Psoas muscle (tissue), 8 donors: ENCODE results near the gene PDIA5. TPM values are rescaled to one million over a fixed set of nuclear protein-coding genes. Genes with fewer than 3 reads are reported as not detected.
"Not testable (repeated sequence)": the region's sequence is repeated elsewhere in the genome, so short reads cannot be mapped to it uniquely, and the experiment has no call there.

ENCODE experiments used
- ATAC-seq, 4 donors: fragments of 200-7000 bp; cut with Tn5 transposase; one replicate each; pipeline ENCODE4 v1.9.1; 2020; ENCODE audit warnings: moderate library complexity in 3 of 4, mild to moderate bottlenecking in 2 of 4
- DNase-seq, 2 donors: peaks; one replicate each; pipeline ENCODE4 v3.0.0-alpha.2; 2020
- H3K27ac ChIP-seq: fragments of 200-600 bp; one replicate; pipeline ENCODE4 v1.8.0; 2022
- H3K27me3 ChIP-seq, 3 donors: fragments of 200-600 bp in 1 of 3; one replicate each; pipeline versions ENCODE4 v1.6.1 to v1.8.0; 2013 to 2022; ENCODE audit warnings: low read length in 2 of 3, mild to moderate bottlenecking in 2 of 3, moderate library complexity in 1 of 3; ENCODE audit not compliant: insufficient read depth in 3 of 3
- H3K36me3 ChIP-seq, 2 donors: fragments of 200-600 bp in 1 of 2; one replicate each; pipeline versions ENCODE4 v1.6.1 to v1.8.0; 2013 to 2022; ENCODE audit warnings: low read depth in 1 of 2, mild to moderate bottlenecking in 1 of 2, moderate library complexity in 1 of 2; ENCODE audit not compliant: insufficient read depth in 1 of 2
- H3K4me1 ChIP-seq: fragments of 200-600 bp; one replicate; pipeline ENCODE4 v1.8.0; 2022
- H3K4me3 ChIP-seq: fragments of 200-600 bp; one replicate; pipeline ENCODE4 v1.8.0; 2022; ENCODE audit warnings: mild to moderate bottlenecking
- H3K9me3 ChIP-seq: fragments of 200-600 bp; one replicate; pipeline ENCODE4 v1.8.0; 2022
- WGBS, 3 donors: extraction: QIAGEN DNeasy Blood & Tissue Kit; methylation state at CpG; one replicate each; pipeline versions ENCODE4 v1.1.6 to v1.1.7; 2013; 5-methylcytosine and 5-hydroxymethylcytosine counted together
- intact Hi-C, 2 donors: fragments of 100-400 bp; cut with DNase I; formaldehyde crosslinking; loops; one replicate each; pipeline versions ENCODE4 v1.11.0 to v1.14.2; 2022
- polyA plus RNA-seq, 3 donors: library from polyadenylated mRNA; stranded (reverse); fragments of 200-250 nt; gene quantifications; one replicate each; pipeline ENCODE4 v1.2.3, GENCODE V29; 2013
- total RNA-seq, 4 donors: library from RNA; stranded (reverse); fragmentation: NEBNext Ultra II Directional in 2 of 4; extraction: Animal tissue kit (Norgen Biotek cat#: 25700) in 2 of 4; gene quantifications; one replicate each; pipeline versions ENCODE4 v1.2.1 to v1.2.4, GENCODE V29; 2021 to 2023
- TF ChIP-seq, protein P1 (sequence below): fragments of 200-600 bp; IDR thresholded peaks from one replicate; pipeline ENCODE4 v1.8.0; 2022; ENCODE audit warnings: antibody characterized with exemption
- donor health status: healthy with polysubstance abuse.
- donor health status: DM: no; HTN: no; CAD: no; lungs with moderate emphysema.
- donor health status: Bipolar disorder and iron deficiency.
- donor health status: healthy.
- donor health status: DM: yes; HTN: yes; CAD: no.
- donor health status: DM: no; HTN: no; CAD: no.
- donor health status: DM: no; HTN: no; CAD: no.
- donor health status: DM: yes; HTN: yes; CAD: no.

Gene PDIA5
- total and polyA plus RNA-seq, 7 donors = 2.9 to 6.4 (median 4.6) TPM

DNA sequence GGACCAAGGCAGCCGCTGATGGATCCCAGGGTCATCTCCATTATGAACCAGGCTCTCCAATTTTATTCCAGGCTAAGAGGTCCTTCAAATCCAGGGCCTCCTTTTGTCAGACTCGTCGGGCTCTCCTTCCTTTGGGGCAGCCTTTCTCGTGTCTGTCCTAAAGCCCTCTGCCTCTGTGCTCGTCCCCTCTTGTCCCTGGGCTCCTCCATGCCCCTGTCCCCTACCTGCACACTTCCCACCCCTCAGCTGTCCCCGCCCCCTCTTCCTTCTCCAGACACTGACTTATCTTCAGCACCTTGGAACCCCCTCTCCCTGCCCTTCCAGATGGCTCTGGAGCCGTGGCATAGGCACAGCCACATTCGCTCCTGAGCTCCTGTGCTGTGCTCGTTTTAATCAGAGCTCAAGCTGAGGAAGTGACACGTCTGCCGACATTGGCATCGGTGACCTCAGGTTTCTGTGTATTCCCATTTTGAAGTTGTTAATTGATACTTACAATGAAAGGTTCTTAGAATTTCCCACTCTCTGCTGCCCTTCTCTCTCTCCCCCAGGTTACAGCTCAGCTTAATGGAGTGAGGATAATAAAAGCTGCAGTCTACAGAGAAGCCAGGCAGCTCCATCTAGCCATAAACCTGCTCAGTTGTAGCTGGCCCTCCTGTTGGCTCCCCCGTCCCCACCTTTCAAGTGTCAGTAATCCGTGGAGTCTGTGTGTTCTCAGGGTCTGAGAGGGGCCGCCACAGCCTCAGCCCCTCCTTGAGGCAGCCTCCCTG is 83.8 kb downstream of the PDIA5 start:
- no peak for ATAC-seq

DNA sequence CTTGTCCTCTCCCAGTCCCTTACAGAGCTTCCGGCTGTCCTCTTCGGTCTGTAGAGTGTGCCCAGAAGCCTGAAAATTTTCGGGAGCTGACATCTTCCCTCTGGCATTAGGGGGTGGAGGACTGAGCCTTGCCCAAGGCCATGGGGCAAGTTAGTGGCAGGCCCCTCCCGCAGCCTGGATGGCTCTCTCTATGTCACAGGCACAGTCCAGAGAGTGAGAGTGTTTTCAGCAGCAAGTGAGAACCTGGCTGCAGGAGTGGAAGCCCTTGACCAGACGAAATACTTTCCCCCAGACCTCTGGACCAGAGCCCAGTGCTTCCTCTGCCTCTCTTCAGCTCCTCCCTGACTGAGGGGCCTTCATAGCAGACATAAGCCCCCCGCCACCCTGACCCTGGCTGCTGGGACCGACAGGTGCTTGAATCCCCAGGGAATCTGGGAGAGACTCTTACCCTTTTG is 84.5 kb downstream of the PDIA5 start:
- TF ChIP-seq, protein P1, sequence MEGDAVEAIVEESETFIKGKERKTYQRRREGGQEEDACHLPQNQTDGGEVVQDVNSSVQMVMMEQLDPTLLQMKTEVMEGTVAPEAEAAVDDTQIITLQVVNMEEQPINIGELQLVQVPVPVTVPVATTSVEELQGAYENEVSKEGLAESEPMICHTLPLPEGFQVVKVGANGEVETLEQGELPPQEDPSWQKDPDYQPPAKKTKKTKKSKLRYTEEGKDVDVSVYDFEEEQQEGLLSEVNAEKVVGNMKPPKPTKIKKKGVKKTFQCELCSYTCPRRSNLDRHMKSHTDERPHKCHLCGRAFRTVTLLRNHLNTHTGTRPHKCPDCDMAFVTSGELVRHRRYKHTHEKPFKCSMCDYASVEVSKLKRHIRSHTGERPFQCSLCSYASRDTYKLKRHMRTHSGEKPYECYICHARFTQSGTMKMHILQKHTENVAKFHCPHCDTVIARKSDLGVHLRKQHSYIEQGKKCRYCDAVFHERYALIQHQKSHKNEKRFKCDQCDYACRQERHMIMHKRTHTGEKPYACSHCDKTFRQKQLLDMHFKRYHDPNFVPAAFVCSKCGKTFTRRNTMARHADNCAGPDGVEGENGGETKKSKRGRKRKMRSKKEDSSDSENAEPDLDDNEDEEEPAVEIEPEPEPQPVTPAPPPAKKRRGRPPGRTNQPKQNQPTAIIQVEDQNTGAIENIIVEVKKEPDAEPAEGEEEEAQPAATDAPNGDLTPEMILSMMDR = no peak
- no peak overlapping the region for H3K4me3 ChIP-seq
- H3K27me3 ChIP-seq = no peaks in the 10 kb centered on the region
- 76 to 83% (median 82%) methylated on average over 7 of the region's 7 CpGs for WGBS, 3 donors
- H3K4me1 ChIP-seq = no peaks in the 10 kb centered on the region
- H3K9me3 ChIP-seq = no peaks in the 10 kb centered on the region
- H3K36me3 ChIP-seq = peaks cover 0 to 48% of the 10 kb centered on the region in 2 donors
- intact Hi-C loops = no loop called here
- ATAC-seq = no peak
- no peak for DNase-seq
- H3K27ac ChIP-seq = no peak overlapping the region

More for the DNA sequence above, 83.8 kb downstream of the PDIA5 start:
- intact Hi-C loops = no loop called here
- TF ChIP-seq, protein P1 = no peak
- Histone ChIP-seq H3K27me3 (no peaks in the 10 kb centered on the region), H3K4me1 (no peaks in the 10 kb centered on the region), H3K9me3 (no peaks in the 10 kb centered on the region), H3K4me3 (no peak overlapping the region), H3K36me3 (peaks cover 0 to 54% of the 10 kb centered on the region in 2 donors), H3K27ac (no peak overlapping the region)
- no peak for DNase-seq
- 83 to 89% (median 87%) methylated on average over 14 to 15 of the region's 15 CpGs for whole genome bisulfite sequencing, 3 donors

DNA sequence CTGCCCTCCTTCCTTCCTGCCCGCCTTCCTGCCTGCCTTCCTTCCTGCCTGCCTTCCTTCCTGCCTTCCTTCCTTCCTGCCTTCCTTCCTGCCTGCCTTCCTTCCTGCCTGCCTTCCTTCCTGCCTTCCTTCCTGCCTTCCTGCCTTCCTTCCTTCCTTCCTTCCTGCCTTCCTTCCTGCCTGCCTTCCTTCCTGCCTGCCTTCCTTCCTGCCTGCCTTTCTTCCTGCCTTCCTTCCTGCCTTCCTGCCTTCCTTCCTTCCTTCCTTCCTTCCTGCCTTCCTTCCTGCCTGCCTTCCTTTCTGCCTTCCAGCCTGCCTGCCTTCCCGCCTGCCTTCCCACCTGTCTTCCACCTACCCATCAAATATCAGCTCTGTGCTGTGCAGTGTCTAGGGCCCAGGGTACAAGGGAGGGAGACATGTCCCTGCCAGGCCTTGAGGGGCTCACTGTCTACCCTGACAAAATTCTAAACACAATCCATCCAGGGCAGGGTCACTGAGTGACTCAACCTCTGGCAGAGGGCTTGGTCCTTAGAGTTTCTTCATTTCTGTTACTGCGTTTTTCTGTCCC is 85.1 kb downstream of the PDIA5 start:
- DNase-seq, H3K4me3 ChIP-seq, H3K27me3 ChIP-seq, intact Hi-C loops, H3K4me1 ChIP-seq, ATAC-seq, H3K27ac ChIP-seq, H3K9me3 ChIP-seq: not testable (repeated sequence)
- peaks cover 0 to 43% of the 10 kb centered on the region in 2 donors for H3K36me3 ChIP-seq
- 78 to 90% (median 81%) methylated on average over 3 of the region's 3 CpGs for WGBS, 3 donors

DNA sequence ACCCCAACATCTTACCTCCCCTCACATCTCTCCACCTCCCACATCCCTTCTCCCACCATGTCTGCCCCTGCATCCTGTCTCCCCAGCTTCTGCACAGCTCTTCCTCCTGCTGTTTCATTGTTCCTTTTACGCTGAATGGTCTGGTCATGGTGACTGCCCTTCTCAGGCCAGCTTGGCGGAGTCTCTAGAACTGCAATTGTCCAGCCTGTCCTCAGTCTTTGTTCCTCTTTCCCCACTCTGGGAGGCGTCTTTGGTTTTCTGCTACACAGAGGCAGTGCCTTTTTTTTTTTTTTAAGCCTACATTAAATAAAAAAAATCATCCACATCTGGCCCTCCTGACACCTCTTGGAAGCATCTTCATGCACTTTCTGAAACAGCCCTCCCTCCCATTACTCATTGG is 85.9 kb downstream of the PDIA5 start:
- no peak for DNase-seq
- Histone ChIP-seq H3K27ac (no peak overlapping the region), H3K36me3 (peaks cover 0 to 37% of the 10 kb centered on the region in 2 donors), H3K9me3 (no peaks in the 10 kb centered on the region), H3K27me3 (no peaks in the 10 kb centered on the region), H3K4me3 (no peak overlapping the region), H3K4me1 (no peaks in the 10 kb centered on the region)
- ATAC-seq = no peak
- TF ChIP-seq, protein P1 = no peak
- intact Hi-C loops = no loop called here
- WGBS, 3 donors = 94 to 97% (median 95%) methylated on average over 3 of the region's 3 CpGs

DNA sequence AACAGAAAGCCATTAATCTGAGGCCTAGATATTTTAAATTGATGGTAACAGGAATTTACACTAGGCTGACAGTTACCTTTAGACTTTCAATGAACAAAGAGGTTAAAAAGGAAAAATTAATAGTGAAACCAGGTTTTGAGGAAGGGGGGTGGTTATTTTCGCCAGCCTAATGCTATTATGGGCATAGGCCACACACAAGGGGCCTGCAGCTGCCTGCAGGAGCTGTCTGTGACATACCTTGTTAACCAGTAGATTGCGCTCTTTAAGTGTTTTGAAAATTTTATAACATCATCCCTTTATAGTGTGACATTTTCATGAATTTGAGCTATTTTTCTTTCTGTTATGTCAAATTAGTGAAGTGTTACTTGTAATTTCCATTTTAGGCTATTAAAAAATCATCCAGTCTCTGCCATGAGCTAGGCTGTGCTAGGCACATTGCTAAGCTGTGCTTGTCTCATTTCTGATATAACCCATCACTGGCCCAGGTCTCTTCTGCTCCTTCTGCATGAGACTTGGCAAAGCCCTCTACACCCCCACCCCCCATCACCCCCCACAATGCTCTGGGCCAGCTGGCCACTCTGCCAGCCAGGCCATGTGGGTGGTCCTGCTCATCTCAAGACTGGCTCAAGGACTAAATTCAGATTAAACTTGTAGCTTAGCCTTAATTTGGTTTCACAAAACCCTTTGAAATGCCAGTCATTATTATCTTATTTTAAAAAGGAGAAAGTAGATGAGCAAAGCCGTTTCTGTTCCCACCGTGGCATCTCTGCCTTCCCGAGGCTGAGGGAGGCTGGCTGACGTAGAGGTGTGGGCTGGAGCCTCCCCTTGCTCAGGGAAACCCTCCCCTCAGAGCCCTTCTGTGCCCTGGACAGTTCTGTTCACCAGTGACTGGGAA is 86.5 kb downstream of the PDIA5 start:
- Histone ChIP-seq H3K9me3 (no peaks in the 10 kb centered on the region), H3K4me1 (no peaks in the 10 kb centered on the region), H3K27ac (no peak overlapping the region), H3K27me3 (no peaks in the 10 kb centered on the region), H3K4me3 (no peak overlapping the region), H3K36me3 (peaks cover 0 to 37% of the 10 kb centered on the region in 2 donors)
- DNase-seq = no peak
- ATAC-seq = no peak
- WGBS, 3 donors = 86 to 88% (median 86%) methylated on average over 6 of the region's 6 CpGs
- TF ChIP-seq, protein P1 = no peak
- intact Hi-C loops = no loop called here
